ENCODE measurements around the gene BIRC5.
A peak's percentile ranks its signal among the peaks of the same experiment; 100 is the strongest.

BIRC5 gene

DNA sequence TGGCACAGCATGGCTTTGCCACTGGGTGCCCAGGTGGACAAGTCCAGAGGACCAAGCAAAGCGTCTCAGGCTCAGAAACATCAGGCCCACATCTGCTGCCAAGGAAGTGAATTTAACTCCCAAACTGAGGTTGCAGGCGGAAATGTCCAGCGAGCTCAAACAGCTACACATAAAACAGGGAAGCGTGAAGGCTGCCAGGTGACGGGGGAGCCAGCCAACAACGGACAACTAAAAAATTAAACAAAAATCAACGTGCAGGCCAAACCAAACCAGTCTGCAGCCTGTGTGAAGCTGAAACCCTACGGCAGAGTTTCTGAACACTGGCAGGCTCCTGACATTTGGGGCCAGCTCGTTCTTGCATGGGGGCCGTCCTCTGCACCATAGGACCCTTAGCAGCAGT, 29.7 kb upstream of the BIRC5 start:
- no peak for DNase-seq (ENCODE audit: low read depth)
- H3K4me3 ChIP-seq (ENCODE audit: low read length), result no peak overlapping the region
- TF ChIP-seq, protein P1, sequence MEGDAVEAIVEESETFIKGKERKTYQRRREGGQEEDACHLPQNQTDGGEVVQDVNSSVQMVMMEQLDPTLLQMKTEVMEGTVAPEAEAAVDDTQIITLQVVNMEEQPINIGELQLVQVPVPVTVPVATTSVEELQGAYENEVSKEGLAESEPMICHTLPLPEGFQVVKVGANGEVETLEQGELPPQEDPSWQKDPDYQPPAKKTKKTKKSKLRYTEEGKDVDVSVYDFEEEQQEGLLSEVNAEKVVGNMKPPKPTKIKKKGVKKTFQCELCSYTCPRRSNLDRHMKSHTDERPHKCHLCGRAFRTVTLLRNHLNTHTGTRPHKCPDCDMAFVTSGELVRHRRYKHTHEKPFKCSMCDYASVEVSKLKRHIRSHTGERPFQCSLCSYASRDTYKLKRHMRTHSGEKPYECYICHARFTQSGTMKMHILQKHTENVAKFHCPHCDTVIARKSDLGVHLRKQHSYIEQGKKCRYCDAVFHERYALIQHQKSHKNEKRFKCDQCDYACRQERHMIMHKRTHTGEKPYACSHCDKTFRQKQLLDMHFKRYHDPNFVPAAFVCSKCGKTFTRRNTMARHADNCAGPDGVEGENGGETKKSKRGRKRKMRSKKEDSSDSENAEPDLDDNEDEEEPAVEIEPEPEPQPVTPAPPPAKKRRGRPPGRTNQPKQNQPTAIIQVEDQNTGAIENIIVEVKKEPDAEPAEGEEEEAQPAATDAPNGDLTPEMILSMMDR (conservative IDR thresholded peaks at IDR 0.05; ENCODE audit: low read length), result no peak

DNA sequence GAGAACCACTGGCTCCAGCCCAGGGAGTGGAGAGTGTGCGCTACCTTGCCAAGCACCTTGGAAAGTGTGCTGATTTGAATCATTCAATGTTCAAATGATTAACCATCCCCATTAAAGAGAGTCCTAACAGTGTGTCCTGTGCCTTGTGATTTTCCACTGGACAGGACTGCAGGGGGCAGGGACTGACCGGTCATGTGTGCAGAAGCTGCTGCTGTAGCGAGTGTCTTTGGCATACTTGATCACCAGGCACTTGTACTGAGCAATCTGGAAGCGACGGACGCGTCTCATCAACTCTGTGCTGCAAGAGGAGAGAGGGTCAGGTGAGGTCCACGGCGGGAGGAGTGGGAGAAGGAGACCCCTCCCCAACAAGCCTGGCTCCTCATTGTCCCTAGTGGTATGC, 29.2 kb upstream of the BIRC5 start:
- DNase-seq (ENCODE audit: low read depth), result no peak
- no peak overlapping the region for H3K4me3 ChIP-seq (ENCODE audit: low read length)
- TF ChIP-seq, protein P1 (conservative IDR thresholded peaks at IDR 0.05; ENCODE audit: low read length), result no peak

DNA sequence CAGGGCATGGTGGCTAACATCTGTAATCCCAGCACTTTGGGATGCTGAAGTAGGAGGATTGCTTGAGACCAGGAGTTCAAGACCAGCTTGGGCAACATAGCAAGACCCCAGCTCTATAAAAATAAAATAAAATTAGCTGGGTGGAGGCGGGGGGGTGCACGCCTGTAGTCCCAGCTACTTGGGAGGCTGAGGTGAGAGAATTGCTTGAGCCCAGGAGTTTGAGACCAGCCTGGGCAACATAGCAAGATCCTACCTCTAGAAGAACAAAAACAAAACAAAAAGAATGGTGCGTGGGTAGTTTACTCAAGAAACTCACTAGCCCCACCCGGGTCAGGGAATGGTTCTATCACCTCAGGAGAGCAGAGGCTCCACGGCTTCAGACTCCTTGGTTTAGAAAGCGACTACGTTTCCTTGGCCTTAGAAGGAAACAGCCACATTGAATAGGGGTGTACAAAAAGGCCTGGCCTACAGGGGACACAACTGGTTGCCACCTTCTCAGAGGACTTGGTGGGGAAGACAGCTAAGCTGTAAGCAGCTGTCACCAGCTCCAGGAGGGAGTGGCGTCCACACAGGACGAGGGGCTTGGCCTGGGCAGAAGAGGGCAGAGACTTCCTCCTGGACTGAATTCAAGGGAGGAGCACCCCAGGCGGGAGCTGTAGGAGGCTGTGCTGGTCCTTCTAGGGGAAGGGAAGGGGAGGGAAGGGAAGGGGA, 27.9 kb upstream of the BIRC5 start:
- TF ChIP-seq, protein P1 (conservative IDR thresholded peaks at IDR 0.05; ENCODE audit: low read length), result no peak
- peak; percentile 42 for DNase-seq (ENCODE audit: low read depth)

DNA sequence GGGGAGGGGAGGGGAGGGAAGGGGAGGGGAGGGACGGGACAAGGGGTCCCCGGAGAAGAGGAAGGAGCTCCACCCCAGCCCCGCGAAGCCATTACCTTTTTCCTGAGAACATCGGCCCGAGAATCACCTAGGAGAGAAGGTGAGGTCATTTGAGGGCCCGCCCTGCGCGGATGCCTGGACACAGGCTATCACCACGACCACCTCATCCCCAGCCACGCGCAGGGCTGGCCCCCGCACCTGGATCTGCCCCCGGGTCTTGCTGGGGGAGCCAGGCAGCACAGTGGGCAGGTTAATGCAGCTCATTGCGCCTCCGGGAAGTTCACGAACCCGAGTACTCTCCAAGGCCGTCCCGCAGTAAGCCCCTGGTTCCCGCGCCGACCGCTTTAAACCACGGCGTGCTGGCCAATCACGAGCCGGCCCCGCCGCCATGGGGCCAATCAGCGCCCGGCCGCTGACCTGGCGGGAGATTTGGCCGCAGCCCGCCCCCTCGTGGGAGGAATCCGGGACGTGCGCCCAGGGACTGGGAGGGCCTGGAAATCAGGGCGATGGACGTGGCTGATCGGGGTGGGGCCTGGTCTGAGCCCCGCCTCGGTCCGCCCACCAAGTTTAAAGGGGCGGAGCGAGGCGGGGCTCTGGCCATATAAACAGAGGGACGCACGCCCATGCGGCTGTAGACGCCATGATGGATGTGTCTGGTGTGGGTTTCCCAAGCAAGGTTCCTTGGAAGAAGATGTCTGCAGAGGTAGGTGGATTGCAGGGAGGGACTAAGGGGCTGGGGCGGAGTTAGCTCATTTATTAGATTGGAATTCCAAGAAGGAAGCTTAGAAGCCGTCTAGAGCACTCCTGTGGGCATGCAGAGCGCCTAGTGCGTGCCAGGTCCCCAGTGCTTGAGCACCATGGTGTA, 27.1 kb upstream of the BIRC5 start, which contains the start of the genes AFMID and TK1:
TSS of gene AFMID (plus strand) at position 671 of the 904 bp plus-strand sequence. CDS start at position 680, 9 bp downstream.
TSS of gene TK1 (minus strand) at position 361 of the 904 bp plus-strand sequence. CDS start at position 303, 58 bp downstream.
- TF ChIP-seq, protein P1 (conservative IDR thresholded peaks at IDR 0.05; ENCODE audit: low read length), result peak; percentile 59
- H3K4me3 ChIP-seq (ENCODE audit: low read length), result peak within 1 kb of the TSS; percentile 79
- DNase-seq (ENCODE audit: low read depth), result peak; percentile 93

More for the DNA sequence above, 27.9 kb upstream of the BIRC5 start:
- H3K4me3 ChIP-seq (ENCODE audit: low read length), result peak overlapping the region; percentile 79

DNA sequence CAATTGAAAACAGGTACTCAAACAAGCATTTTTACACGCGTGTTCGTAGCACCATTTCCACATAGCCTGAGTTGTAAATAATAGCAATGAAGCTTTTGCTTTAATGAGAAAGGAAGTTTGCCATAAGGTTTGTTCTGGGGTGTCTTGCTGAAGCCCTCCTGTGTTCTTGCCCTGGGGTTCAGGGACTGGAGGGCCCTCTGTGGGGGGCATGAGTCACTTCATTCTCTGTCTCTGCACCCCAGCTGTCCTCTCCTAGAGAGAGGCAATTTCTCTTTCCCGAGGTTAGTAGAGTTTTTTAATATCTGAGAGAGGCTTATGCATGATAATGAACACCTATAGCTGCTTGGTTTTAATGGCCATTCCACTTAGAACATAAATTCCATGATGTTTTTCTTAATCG, 17.3 kb upstream of the BIRC5 start:
- TF ChIP-seq, protein P1 (conservative IDR thresholded peaks at IDR 0.05; ENCODE audit: low read length), result no peak
- no peak overlapping the region for H3K4me3 ChIP-seq (ENCODE audit: low read length)
- DNase-seq (ENCODE audit: low read depth), result no peak

DNA sequence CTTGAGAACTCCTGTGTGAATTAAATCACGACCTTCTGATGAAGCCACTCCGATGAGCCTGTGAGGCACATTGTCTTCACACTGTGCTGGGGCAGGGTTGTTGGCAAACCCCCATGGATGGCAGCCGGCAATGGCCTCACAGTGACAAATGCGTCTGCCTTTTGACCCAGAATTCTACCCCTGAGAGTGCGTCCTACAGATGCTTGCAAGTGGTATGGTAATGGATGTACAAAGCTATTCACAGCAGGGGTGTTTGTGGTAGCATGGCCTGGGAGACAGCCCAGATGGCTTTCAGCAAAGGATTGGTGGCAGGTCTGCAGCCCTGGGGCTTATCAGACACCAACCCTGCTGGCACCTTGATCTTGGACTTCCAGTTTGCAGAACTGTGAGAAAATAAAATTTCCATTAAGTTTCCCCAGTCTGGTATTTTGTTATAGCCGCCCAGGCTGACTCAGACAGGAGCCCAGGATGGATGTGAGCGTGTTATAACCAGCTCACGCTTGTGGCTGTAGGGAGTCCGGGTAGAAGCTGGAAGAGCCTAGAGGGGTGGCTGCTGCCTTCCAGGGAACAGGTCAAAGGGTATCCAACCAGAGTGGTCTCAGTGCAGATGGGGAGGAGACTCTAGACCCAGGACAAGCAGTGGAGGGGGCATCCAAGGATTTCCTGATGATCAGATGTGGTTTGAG, 16.8 kb upstream of the BIRC5 start:
- H3K4me3 ChIP-seq (ENCODE audit: low read length), result no peak overlapping the region
- TF ChIP-seq, protein P1 (conservative IDR thresholded peaks at IDR 0.05; ENCODE audit: low read length), result no peak
- no peak for DNase-seq (ENCODE audit: low read depth)
